Measurements from ENCODE around the gene GRAP2.

GRCh38 chr22:39942439-39943230, 41.8 kb downstream of the GRAP2 start:
- TF ChIP-seq CTCF (IDR thresholded peaks at IDR 0.05; ENCODE audit: low read length) (no peak), EZH2phosphoT487 (IDR thresholded peaks at IDR 0.05; ENCODE audit: low read length) (no peak), EZH2 (optimal IDR thresholded peaks at IDR 0.05; ENCODE audit: low read depth, low read length) (no peak)
